GM19023 (cell line): ENCODE results near the gene TSC22D1.

Experiments used
- ATAC-seq: cut with Tn5 transposase; IDR thresholded peaks from one replicate; pipeline ENCODE4 v1.9.1; 2021; ENCODE audit warnings: mild to moderate bottlenecking, moderate library complexity; ENCODE audit not compliant: unreplicated experiment

Gene TSC22D1

DNA sequence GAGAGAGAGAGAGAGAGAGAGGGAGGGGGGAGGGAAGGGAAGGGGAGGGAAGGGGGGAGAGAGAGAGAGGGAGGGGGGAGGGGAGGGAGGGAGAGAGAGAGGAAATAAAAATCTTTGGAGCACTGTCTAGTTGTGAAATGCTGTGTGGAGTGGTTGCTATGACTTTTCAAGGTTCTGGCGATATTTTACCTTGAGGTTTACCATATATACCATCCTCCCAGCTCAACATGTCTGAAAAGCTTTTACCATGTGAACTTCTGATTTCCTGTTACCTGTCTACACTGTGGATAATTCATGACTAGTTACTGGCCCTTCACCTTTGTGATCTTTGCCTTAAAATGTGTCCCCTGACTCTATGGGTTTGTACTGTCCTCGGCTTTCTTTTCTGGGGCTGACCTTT is 164.3 kb downstream of the TSC22D1 start:
- no peak for ATAC-seq

DNA sequence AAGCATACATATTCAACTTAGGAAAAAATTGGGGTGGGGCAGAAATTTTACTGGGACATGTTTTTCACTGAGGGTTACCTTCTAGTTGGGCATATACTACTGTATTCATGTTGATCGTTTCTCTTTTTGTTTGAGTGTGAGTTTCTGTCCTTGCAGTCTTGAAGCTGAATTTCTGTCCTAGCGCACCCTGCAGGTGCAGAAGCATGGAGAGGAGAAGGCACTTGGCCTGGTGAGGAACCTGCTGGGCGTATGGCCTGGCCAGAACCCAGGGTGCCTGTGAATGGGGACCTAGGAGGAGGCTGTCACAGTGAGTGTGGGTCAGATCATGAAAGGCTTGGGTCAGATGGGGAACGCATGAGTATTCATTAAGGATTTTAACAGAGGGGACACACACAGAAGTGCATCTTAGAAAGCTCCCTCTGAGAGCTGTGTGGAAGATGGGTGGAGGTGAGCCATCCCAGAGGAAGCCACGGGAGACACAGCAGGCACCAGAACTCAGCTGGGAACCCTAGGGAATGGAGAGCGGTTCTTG is 165.7 kb downstream of the TSC22D1 start:
- no peak for ATAC-seq

DNA sequence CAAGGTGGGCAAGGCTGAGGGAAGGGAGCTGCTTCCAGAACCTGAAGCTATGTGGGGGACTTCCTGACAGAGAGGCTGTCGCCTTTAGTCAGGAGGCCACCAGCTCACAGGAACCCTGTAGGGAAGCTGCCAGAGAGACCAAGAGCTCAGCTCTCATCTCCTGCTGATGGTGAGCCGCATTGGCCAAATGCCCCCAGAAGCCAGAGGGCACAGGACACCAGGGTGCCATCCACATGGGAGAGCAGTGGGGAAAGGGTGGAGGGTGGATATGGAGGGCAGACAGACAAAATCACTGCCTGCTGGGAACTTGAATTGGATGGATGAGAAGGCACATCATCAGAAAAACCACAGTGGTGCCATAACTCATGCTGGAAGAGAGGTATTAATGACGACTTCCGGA is 166.5 kb downstream of the TSC22D1 start:
- no peak for ATAC-seq

DNA sequence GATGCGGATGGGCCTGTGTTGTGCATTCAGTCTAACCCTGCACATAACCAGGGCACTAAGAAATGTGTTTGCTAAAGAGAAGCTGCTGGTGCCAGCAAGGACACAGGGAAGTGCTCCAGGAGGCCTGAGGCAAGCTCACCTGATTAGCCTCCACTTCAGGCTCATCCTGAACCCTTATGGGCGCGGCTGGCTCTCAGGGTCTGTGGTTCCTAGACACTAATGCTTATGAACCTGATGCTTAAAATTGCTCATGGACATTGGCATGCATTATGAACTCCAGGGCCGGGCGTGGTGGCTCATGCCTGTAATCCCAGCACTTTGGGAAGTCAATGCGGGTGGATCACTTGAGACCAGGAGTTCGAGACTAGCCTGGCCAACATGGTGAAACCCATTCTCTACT is 168.2 kb downstream of the TSC22D1 start:
- no peak for ATAC-seq

DNA sequence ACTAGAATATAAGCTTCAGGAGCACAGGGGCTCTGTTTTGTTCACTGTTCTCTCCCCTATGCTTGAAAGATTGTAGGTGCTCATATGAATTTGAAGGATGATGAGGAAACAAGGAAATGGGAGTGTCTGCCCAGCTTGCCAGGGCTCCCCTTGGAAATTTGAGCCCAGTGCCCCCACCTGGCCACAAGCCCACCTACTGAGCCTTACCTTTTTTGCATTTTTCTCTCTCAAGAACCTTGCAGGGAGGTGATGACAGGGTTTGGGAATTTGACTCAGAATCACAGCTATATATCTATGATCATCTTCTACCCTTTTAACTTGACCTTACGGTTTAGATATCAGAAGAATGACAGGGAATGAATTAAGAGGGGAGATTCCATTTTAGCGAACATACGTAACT is 168.8 kb downstream of the TSC22D1 start:
- ATAC-seq = no peak

DNA sequence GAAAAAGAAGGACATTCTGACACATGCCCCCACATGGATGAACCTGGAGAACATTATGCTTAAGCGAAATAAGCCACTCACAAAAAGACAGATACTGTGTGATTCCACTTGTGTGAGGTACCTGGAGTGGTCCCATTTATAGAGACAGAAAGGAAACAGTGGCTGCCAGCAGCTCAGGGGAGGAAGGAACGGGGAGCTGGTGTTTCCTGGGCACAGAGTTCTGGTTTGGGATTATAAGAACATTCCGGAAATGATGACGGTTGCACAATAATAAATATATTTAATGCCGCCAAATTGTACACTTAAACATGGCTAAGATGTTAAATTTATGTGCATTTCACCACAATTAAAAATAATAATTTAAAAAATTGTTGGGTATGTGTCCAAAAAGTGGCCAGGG is 169.5 kb downstream of the TSC22D1 start:
- ATAC-seq = no peak

DNA sequence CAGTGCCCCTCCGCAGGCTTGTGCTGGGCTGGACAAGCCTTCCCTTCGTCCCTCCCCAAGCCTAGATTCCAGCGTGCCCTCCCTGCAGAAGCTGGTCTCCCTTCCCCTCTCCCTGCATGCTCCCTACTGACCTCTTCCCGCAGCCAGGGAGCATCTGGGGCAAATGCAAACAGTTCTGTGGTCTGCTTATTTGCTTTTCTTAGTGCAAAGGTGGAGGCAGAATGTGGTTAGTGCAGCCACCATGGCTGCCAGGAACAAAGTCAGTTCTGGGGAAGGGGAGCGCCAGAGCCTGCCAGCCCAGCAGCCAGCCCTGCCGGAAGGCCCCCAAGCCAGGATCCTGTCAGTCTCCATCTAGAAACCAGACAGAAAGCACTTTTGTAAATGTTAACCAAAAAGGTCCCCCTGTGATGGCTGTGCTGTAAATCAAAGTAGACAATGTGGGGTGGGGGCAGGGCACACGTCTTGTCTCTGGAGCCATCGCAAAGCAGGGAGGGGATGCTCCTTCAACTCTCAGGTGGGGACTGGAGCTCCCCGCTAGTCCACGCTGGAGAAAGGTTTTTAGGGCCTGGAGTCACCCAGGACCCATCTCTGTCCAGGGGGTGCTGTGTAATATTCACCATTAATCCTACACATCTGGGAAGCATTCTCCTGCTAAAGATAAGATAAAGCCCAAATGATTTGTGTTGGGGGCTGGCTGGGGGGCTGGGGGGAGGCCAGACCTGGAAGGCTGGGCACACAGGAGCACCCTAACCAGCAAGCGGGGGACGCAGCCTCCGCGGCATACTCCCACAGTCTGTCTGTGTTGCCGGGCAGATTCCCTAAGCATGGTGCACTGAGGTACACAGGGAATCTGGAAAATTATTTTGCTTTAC is 171.6 kb downstream of the TSC22D1 start:
- no peak for ATAC-seq

DNA sequence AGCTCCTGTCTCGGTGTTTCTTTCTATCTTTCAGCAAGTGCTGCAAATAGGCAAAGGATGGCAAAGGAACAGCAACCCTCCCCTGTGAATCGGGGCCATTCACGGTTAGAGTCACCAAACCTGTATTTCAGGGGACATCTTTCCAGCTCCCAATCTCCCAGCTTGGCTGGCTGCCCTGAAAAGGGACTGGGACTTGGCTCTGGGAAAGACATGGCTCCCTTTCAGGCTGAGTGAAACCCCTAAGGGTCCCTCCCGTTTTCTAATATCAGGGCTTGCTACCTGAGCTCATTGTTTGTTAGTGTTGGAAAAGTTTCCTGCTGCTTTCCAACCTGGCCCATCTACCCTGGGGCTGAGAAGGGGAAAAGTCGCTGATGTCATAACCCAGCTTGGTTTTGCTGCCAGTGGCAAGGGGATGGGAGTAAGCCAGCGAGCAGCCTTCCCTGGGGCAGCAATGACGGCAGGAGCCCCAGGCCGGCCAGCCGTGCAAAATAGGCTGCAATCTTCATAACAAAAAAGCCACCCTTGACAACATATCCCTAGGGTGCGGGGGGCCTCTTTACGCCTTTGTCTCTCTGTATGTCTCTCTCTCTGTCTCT is 172.6 kb downstream of the TSC22D1 start:
- ATAC-seq = no peak

DNA sequence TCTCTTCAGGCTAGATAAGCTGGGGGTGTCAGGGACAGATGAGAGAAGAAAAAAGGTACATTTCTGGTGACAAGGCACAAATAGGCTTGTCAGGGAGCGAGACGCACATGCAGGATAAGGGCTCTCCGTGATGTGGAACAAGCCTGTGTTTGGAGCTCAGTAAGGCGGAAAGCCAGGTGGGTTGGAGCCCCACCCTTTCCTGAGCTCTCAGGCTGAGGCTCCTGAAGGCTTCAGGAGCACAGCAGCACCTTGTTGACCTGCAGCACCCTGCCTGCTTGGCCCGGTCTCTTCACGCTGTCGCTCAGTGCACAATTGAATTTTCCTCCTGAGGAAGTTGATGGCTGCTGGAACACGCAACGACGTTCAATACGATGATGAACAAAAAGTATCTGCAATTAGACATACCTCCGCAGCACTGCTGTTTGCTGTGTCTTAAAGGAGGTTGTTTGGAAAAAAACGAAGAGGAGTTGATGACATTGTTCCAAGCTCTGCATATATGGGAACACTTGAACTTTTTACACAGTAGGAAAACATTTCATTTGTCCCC is 173.2 kb downstream of the TSC22D1 start:
- ATAC-seq = no peak

DNA sequence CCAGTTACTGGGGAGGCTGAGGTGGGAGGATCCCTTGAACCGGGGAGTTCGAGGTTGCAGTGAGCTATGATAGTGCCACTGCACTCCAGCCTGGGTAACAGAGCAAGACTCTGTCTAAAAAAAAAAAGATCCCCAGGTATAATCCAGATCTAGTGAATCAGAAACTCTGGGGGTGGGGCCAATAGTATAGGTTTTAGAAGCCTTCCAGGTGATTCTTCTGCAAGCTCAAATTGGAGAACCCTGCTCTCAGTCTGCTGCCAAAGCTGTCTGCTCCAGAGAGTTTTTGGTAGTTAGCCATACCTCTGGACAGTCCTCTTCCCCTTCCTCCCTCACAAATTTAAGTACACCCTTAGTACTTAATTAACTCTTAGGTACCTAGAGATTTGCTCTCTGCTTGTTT is 174.6 kb downstream of the TSC22D1 start:
- ATAC-seq = no peak

DNA sequence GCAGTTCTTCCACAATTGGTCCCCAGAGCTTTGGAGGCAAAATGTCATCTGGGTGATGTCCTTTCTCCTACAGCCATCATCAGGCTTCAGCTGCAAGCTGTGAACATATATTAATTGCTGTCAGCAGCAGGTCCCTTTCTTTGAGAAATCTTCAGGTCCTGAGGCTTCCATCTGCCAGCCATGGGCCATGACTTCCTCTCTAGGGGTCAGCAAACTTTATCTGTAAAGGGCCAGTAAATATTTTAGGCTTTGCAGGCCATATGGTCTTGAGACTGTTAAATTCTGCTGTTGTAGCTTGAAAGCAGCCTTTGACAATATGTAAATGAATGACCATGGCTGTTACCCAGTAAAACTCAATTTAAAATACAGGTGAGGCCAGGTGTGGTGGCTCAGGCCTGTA is 175.4 kb downstream of the TSC22D1 start:
- no peak for ATAC-seq

DNA sequence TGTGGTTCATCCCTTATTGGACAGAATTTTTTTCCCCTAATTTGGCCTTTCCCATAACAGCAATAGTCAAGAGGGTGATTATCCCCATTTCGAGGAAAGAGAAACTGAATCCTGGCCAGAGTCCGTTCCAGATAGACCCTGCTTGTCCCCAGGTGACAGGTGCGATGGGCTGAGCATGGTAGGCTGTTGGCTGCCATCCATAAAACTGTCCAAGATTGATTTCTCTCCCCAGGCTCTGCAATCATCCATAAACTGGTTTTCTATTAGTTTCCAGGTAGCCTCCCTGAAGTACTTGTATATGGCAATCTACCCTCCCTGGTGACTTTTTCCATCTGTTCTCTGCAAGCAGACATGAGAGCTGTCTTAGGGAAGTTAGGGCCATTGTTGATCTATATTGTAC is 177.1 kb downstream of the TSC22D1 start:
- no peak for ATAC-seq

DNA sequence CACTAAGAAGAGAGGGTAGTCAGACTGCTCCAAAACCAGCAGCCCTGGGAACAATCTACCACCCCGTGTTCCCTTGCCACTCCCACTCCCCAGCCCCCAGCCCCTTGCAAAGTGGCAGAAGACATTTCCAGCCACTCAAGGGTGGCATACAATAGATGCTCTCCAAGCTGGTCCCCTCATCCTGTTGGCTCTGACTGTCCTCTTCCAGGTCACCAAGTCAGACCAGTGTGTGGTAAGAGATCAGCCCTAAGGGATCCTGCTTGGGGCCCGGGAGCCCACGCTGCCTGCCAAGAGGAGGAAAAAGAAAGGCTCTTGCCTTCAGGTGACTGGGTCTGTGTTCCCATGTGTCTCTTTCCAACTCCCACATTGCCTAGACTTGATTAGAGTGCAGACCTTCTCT is 177.5 kb downstream of the TSC22D1 start:
- ATAC-seq = no peak

DNA sequence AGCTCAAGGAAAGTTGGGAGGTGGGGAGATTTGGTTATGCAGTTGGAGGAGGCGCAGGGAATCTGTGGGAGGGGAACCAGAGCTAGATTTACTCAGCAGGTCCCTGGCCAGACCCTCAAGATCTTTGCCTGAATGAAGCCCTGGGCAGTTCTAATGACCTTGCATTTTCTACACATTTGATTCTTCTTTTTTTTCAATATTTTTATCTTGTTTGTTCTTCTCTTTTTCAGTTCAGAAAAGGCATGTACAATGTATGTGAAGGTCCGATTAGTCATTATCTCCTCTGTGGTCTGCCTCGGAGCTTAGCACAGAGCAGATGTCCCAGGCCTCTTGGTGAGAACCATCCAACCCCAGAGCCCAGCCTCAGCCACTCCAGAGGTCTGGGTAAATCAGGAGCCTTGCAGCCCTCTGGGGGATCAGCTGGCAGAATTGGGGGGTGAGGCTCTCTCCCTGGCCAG is 178.3 kb downstream of the TSC22D1 start:
- no peak for ATAC-seq

DNA sequence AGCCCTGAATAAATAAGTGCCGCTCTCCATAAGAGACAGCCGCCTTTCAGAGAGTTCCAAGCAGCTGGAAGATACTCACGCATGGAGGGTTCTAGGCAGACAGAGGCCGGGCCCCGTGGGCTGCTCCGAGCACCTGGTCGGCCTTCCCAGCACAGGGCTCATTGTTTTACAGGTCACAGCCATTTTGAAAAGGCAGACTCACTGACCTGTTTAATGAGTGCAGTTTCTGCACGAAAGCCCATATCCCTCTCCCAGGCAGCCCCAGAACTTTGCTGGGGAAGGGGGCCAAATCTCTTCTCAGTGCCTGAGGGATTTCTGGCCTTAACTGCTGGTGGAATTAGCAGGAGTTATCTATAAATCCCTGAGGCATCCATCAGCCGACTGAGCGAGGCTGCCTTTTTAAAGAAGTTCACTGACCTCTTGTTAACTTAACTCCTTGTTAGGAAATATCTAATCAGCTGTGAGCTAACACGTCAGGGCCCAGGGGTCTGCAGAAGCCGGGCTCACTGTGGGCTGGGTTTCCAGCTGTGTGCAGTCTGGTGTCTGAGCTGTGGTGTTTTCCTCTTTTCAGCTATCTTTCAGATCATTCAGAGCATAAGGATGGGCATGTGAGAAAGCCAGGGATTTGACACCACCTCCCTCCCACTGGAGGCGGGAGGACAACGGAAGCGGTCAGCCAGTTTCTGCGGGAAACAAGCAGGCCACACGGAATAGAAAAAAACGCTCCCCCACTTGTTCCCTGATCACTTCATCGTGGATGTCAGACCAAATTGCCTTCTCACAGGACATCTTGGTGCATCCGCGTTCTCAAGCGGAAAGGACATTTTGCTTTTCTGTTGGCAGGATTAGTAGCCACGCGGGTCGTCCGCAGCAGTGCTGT is 179.2 kb downstream of the TSC22D1 start:
- no peak for ATAC-seq

DNA sequence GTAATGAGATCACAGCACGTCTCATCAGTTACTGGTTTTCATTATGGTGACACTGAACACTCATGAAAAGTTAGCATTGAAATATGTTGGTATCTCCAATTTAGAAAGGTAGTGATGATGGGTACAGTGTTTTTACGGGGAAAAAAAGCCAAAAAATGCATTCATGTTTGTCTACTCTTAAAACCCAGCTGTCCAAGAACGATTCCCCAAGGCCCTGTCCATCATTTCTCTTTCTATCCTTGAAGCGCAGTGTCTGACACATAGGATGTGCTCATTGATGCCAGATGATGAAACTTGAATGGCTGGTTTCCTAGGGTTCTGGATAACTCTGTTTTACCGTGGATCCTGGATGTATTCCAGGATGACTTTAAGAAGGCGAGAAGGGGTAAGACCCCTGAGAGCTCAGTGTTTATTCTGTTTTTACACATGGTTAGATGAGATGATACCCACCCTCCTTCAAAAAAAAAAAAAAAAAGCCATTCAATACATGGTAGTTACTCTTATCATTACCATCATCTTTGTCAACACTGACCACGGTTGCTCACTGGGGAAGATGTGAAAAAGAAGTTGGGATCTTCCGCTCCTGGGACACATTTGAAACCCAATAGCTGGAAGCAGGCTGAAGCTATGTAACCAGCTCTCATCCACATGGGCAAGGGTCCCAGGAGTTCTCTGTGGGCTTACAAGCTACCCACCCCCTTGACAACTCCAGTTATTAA is 180.0 kb downstream of the TSC22D1 start:
- ATAC-seq = no peak

DNA sequence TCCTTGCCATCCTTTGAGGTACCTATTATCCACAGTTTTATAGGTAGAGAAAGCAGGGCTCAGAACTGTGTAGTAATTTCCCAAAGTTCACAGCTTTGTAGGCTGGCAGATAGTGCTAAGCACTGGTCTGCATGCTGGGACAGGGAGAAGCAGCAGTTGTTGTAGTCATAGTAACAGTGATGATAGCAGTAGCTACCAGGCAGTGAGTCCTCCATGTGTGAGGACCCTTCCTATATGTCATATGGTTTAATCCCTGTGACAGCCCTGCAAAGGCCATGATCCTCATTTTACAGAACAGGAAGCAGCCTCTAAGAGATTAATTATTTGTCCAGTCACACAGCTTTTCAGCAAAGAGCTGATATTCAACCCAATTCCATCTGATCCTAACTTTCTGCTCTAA is 181.5 kb downstream of the TSC22D1 start:
- no peak for ATAC-seq

DNA sequence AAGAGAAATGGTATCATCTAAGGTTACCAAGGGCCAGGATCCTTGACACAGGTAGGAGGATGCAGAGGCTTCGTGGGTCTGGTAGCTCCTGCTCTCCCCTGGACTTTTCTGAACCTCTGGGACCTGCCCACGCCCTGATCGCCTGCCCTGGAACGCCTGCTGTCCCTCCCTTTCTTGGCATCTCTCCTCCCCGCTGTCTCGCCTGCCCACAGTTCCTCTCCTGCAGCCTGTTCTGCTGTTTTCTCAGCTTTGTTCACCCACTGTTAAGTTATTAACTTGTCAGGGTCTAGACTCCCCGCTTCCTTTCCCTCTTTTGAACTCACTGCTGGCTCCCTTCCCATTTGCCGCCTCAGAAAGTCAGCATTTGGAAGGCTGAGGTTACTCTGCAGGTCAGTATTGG is 182.7 kb downstream of the TSC22D1 start:
- no peak for ATAC-seq

DNA sequence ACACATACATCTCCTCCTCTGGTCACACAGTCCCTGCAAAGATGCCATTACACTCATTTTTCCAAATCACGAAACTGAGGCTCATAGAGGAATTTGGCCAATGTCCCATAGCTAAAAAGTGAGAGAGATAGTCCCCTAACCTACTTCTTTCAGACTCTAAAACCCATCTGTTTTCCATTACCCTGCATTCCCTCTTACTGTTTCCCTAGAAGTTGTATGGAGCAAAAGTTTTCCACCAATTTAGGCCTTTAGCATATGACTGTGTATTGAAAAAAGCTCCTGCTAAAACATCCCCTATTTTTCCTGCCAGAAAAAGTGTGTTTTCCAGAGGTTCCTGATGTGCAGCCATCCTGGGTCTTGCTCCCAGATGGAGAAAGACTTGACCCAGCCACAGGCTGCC is 186.3 kb downstream of the TSC22D1 start:
- no peak for ATAC-seq

DNA sequence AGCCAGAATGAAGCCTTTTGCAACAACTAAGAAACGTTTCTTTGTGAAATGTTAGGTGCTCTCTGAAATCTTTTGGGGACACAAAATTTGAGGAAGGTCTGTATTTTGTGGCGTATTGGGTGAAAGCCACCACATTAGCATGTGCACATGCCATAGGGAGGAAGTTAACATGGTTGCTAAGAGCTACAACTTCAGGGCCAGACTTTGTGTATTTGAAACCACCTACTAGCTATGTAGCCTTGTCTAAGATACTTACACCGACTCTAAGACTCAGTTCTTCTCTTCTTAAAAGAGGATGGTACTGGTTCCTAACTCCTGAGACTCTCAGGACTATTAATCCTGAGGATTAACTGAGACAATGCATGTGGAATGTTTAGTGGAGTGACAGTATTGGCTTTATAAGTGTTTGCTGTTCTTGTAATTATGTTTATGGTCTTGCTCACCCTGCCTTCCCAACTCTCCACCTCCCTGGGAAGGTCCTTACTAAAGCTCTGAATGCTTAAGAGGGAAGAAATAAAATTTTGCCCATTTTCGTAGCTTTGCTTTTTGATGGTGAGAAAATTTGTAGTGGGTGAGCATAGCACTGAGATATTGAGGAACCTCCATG is 187.0 kb downstream of the TSC22D1 start:
- ATAC-seq = no peak
